Stimulated activated naive B cell treated with anti-CD40 and anti-IgM and Interleukin-4, amounts not matched to agents 10 μg/mL and 1 μg/mL and 100 μg/mL, for 72 hours (primary cell): ENCODE results near the gene C17orf100.

Source experiments
- ATAC-seq, 2 donors: fragments of 150-1000 bp; cut with Tn5 transposase; replicated peaks; 2 replicates each; pipeline ENCODE4 v1.10.0; 2021; ENCODE audit warnings: moderate library complexity in 1 of 2
- DNase-seq: peaks from one replicate; pipeline ENCODE4 v3.0.0; 2021
- H3K27ac Mint-ChIP-seq: one replicate; pipeline ENCODE4 v1.8.0; 2022; ENCODE audit warnings: mild to moderate bottlenecking, mixed read lengths
- H3K27me3 Mint-ChIP-seq, 2 donors: one replicate each; pipeline ENCODE4 v1.8.0; 2022; ENCODE audit warnings: mixed read lengths in 2 of 2
- H3K36me3 Mint-ChIP-seq, 2 donors: one replicate each; pipeline ENCODE4 v1.8.0; 2022; ENCODE audit warnings: mixed read lengths in 2 of 2, mild to moderate bottlenecking in 1 of 2
- H3K4me1 Mint-ChIP-seq, 2 donors: one replicate each; pipeline ENCODE4 v1.8.0; 2022; ENCODE audit warnings: mixed read lengths in 2 of 2, mild to moderate bottlenecking in 1 of 2
- H3K4me3 Mint-ChIP-seq, 2 donors: one replicate each; pipeline ENCODE4 v1.8.0; 2022; ENCODE audit warnings: mild to moderate bottlenecking in 2 of 2, mixed read lengths in 2 of 2, moderate library complexity in 1 of 2
- H3K9me3 Mint-ChIP-seq, 2 donors: one replicate each; pipeline ENCODE4 v1.8.0; 2022; ENCODE audit warnings: mixed read lengths in 2 of 2, mild to moderate bottlenecking in 1 of 2

Gene C17orf100

GRCh38 chr17:6651354-6651918, at the start of gene C17orf100, which contains the start of gene MED31:
Gene C17orf100, plus strand, starts transcription at chr17:6651762. Its CDS starts 152 bp downstream, at chr17:6651914.
Gene MED31, minus strand, starts transcription at chr17:6651605. Its CDS starts 77 bp downstream, at chr17:6651528.
- ATAC-seq = peak; percentile 97 to 98
- peak; percentile 93 for DNase-seq
- no peaks in the 10 kb centered on the region for H3K9me3 Mint-ChIP-seq
- no peaks in the 10 kb centered on the region for H3K27me3 Mint-ChIP-seq
- peak within 1 kb of the TSS; percentile 99 for H3K27ac Mint-ChIP-seq
- H3K4me3 Mint-ChIP-seq = peak within 1 kb of the TSS; percentile 98
- H3K4me1 Mint-ChIP-seq = peaks cover 28 to 62% of the 10 kb centered on the region in 2 donors
- H3K36me3 Mint-ChIP-seq = peaks cover 0 to 23% of the 10 kb centered on the region in 2 donors

- Mint-ChIP-seq H3K9me3 (no peaks in the 10 kb centered on the region), H3K27ac (no peak overlapping the region), H3K36me3 (peaks cover 31 to 54% of the 10 kb centered on the region in 2 donors), H3K4me1 (peaks cover 8 to 11% of the 10 kb centered on the region in 2 donors), H3K4me3 (no peak overlapping the region), H3K27me3 (no peaks in the 10 kb centered on the region)
- DNase-seq (no peak), ATAC-seq (no peak)
These were observed 49.4 kb upstream of the C17orf100 start for GRCh38 chr17:6602141-6602540.

GRCh38 chr17:6603744-6604325, 47.7 kb upstream of the C17orf100 start:
- Mint-ChIP-seq H3K36me3 (peaks cover 36 to 56% of the 10 kb centered on the region in 2 donors), H3K9me3 (no peaks in the 10 kb centered on the region), H3K4me3 (no peak overlapping the region), H3K27ac (no peak overlapping the region), H3K4me1 (peaks cover 8 to 11% of the 10 kb centered on the region in 2 donors), H3K27me3 (no peaks in the 10 kb centered on the region)
- no peak for ATAC-seq
- no peak for DNase-seq

DNA sequence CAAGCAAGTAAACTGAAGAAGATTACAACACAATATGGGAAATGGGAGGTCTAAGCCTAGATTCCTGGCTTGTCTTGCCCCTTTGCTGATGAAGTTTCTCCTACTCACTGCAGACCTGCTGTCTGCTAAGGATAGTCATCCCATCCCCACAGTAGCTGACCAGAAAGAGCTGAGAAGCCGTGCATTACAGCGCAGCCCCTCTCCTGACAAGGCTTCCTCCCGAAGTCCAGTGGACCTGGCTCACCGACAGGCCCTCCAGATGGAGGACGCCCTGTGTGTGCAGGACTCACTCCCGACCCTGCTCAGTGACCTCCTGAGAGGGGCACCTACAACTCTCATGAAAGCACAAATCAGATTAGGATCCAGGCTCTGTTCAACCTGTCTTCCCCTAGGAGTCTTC, 46.4 kb upstream of the C17orf100 start:
- H3K9me3 Mint-ChIP-seq = no peaks in the 10 kb centered on the region
- no peaks in the 10 kb centered on the region for H3K27me3 Mint-ChIP-seq
- no peak for DNase-seq
- ATAC-seq = no peak
- peaks cover under 1% of the 10 kb centered on the region in 2 donors for H3K4me1 Mint-ChIP-seq
- H3K36me3 Mint-ChIP-seq = peaks cover 36 to 57% of the 10 kb centered on the region in 2 donors
- no peak overlapping the region for H3K27ac Mint-ChIP-seq
- H3K4me3 Mint-ChIP-seq = no peak overlapping the region

- no peak overlapping the region for H3K27ac Mint-ChIP-seq
- no peaks in the 10 kb centered on the region for H3K27me3 Mint-ChIP-seq
- H3K4me1 Mint-ChIP-seq = no peaks in the 10 kb centered on the region
- no peaks in the 10 kb centered on the region for H3K9me3 Mint-ChIP-seq
- H3K36me3 Mint-ChIP-seq = peaks cover 33 to 44% of the 10 kb centered on the region in 2 donors
- DNase-seq (no peak), ATAC-seq (no peak)
- no peak overlapping the region for H3K4me3 Mint-ChIP-seq
These were observed 43.2 kb upstream of the C17orf100 start for GRCh38 chr17:6608321-6608720.

DNA sequence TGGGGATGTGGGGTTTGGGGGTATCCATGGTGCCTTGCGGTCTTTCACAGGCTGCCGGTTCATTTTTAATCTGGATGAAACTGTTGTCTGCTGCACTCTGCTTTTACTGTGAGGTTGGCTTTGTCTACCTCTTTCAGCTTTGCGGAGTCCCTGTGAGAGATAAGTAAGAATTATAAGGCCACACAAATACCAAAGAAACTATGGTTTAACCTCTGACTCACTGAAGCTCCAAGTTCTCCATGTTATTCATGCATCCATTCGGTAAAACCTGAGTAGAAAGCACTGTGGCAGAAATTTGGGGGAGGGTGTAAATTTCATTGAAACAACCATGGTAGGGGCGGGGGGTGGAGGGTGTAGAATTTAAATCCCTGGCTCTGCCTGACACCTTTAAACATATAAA, 41.6 kb upstream of the C17orf100 start:
- Mint-ChIP-seq H3K4me1 (no peaks in the 10 kb centered on the region), H3K27ac (no peak overlapping the region)

GRCh38 chr17:6611231-6611630, 40.3 kb upstream of the C17orf100 start:
- Mint-ChIP-seq H3K4me1 (no peaks in the 10 kb centered on the region), H3K9me3 (no peaks in the 10 kb centered on the region), H3K27me3 (no peaks in the 10 kb centered on the region), H3K36me3 (peaks cover 27 to 46% of the 10 kb centered on the region in 2 donors), H3K4me3 (no peak overlapping the region), H3K27ac (no peak overlapping the region)
- DNase-seq = no peak
- no peak for ATAC-seq

More for the DNA sequence above, 41.6 kb upstream of the C17orf100 start:
- Mint-ChIP-seq H3K36me3 (peaks cover 28 to 45% of the 10 kb centered on the region in 2 donors), H3K27me3 (no peaks in the 10 kb centered on the region), H3K9me3 (no peaks in the 10 kb centered on the region), H3K4me3 (no peak overlapping the region)
- DNase-seq (no peak), ATAC-seq (no peak)

GRCh38 chr17:6623941-6624340, 27.6 kb upstream of the C17orf100 start:
- DNase-seq (no peak), ATAC-seq (no peak)
- H3K36me3 Mint-ChIP-seq = peaks cover 17 to 41% of the 10 kb centered on the region in 2 donors
- no peak overlapping the region for H3K4me3 Mint-ChIP-seq
- no peaks in the 10 kb centered on the region for H3K9me3 Mint-ChIP-seq
- no peak overlapping the region for H3K27ac Mint-ChIP-seq
- no peaks in the 10 kb centered on the region for H3K27me3 Mint-ChIP-seq
- no peaks in the 10 kb centered on the region for H3K4me1 Mint-ChIP-seq

- Mint-ChIP-seq H3K4me3 (no peak overlapping the region), H3K4me1 (peaks cover 0 to 2% of the 10 kb centered on the region in 2 donors), H3K36me3 (peaks cover 24 to 47% of the 10 kb centered on the region in 2 donors), H3K9me3 (no peaks in the 10 kb centered on the region), H3K27me3 (no peaks in the 10 kb centered on the region), H3K27ac (no peak overlapping the region)
- DNase-seq (no peak), ATAC-seq (no peak)
These were observed 24.9 kb upstream of the C17orf100 start for GRCh38 chr17:6626616-6627015.

- ATAC-seq (no peak), DNase-seq (no peak)
- Mint-ChIP-seq H3K36me3 (peaks cover 26 to 48% of the 10 kb centered on the region in 2 donors), H3K27ac (no peak overlapping the region), H3K9me3 (no peaks in the 10 kb centered on the region), H3K4me1 (peaks cover 0 to 2% of the 10 kb centered on the region in 2 donors), H3K27me3 (no peaks in the 10 kb centered on the region), H3K4me3 (no peak overlapping the region)
These were observed 24.5 kb upstream of the C17orf100 start for GRCh38 chr17:6627019-6627418.

DNA sequence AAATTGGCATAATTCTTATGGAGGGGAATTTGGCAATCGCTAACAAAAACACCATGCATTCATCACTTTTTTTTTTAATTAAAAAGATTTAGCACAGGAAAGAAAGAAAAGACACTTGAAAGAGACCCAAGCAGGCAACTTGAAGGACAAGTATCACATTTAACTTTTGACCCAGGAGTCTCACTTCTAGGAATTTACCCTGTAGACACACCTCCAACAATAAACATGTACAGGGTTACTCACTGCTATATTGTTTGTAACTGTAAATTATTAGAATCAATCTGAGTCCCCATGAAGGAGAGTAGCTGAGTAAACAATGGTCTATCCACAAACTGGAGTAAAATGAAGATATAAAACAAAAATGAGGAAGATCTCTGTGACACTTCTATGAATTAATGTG, 21.2 kb upstream of the C17orf100 start:
- peaks cover 44 to 72% of the 10 kb centered on the region in 2 donors for H3K36me3 Mint-ChIP-seq
- H3K9me3 Mint-ChIP-seq = no peaks in the 10 kb centered on the region
- DNase-seq = no peak
- H3K4me1 Mint-ChIP-seq = peaks cover 0 to 2% of the 10 kb centered on the region in 2 donors
- no peaks in the 10 kb centered on the region for H3K27me3 Mint-ChIP-seq
- no peak overlapping the region for H3K4me3 Mint-ChIP-seq
- H3K27ac Mint-ChIP-seq = no peak overlapping the region
- no peak for ATAC-seq

DNA sequence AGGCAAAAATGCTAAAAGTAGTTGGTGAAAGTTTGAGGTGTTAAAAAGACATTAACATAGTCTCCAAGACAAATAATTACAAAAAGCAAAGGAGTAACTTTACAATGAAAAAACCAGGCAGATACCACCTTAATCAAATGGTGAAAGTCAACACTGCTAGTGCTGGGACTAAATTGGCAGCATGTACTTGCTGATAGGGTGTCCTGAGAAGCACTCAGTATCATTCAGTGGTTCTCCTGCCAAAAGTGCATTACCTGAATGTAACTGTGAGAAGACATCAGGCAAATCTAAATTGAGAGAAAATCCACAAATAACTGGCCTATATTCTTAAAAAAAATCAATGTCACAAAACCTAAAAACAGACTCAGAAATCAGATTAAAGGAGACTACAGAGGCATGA, 19.0 kb upstream of the C17orf100 start:
- no peaks in the 10 kb centered on the region for H3K9me3 Mint-ChIP-seq
- H3K27me3 Mint-ChIP-seq = no peaks in the 10 kb centered on the region
- no peak overlapping the region for H3K27ac Mint-ChIP-seq
- H3K4me1 Mint-ChIP-seq = peaks cover 10 to 11% of the 10 kb centered on the region in 2 donors
- ATAC-seq = no peak
- no peak for DNase-seq
- H3K36me3 Mint-ChIP-seq = peaks cover 36 to 63% of the 10 kb centered on the region in 2 donors
- no peak overlapping the region for H3K4me3 Mint-ChIP-seq

- Mint-ChIP-seq H3K4me3 (no peak overlapping the region), H3K36me3 (peaks cover 35 to 58% of the 10 kb centered on the region in 2 donors)
These were observed 18.3 kb upstream of the C17orf100 start for GRCh38 chr17:6633263-6633662.

GRCh38 chr17:6636105-6636504, 15.5 kb upstream of the C17orf100 start:
- DNase-seq (no peak), ATAC-seq (no peak)
- H3K4me1 Mint-ChIP-seq = peaks cover 31 to 36% of the 10 kb centered on the region in 2 donors
- H3K27me3 Mint-ChIP-seq = no peaks in the 10 kb centered on the region
- no peaks in the 10 kb centered on the region for H3K9me3 Mint-ChIP-seq
- no peak overlapping the region for H3K27ac Mint-ChIP-seq
- H3K4me3 Mint-ChIP-seq = no peak overlapping the region
- H3K36me3 Mint-ChIP-seq = peaks cover 32 to 45% of the 10 kb centered on the region in 2 donors

More at GRCh38 chr17:6633263-6633662, 18.3 kb upstream of the C17orf100 start:
- ATAC-seq (no peak), DNase-seq (no peak)
- H3K27ac Mint-ChIP-seq = no peak overlapping the region
- H3K4me1 Mint-ChIP-seq = peaks cover 17% of the 10 kb centered on the region in 2 donors
- H3K27me3 Mint-ChIP-seq = no peaks in the 10 kb centered on the region
- no peaks in the 10 kb centered on the region for H3K9me3 Mint-ChIP-seq
